NCI-H2196 treated with DMSO at 0.1 percent for 48 hours (cell line): Measurements from ENCODE around the gene TMEM121.

Experiments used
- DNase-seq: peaks from one replicate; lab custom pipeline; 2025; ENCODE audit not compliant: unreplicated experiment; lab: John Stamatoyannopoulos, UW

Gene TMEM121

DNA sequence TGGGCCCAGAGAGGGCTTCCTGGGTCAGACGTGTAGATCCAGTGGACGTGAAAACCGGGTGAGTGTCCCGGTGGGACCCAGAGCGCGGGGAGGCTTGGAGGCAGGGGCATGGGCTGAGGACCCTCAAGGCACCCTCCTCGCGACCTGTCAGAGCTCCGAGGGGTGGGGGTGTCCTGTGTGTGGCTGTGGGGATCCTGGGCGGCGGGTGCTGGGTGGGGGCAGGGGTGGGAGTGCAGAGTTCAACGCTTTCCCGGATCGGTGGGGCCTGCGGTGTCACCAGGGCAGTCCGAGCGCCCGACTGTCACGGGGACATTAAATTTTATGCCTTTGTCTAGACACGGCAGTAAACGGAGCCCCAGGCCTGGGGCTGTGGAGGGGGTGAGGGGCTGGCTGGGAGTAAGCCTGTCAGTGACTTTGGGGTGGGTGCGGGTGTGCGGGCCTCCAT lies 1.0 kb downstream of the TMEM121 start:
- no peak for DNase-seq

- peak; percentile 28 for DNase-seq
These were observed 1.6 kb downstream of the TMEM121 start for GRCh38 chr14:105527826-105528585.

GRCh38 chr14:105528586-105529318 lies 2.4 kb downstream of the TMEM121 start:
- no peak for DNase-seq

DNA sequence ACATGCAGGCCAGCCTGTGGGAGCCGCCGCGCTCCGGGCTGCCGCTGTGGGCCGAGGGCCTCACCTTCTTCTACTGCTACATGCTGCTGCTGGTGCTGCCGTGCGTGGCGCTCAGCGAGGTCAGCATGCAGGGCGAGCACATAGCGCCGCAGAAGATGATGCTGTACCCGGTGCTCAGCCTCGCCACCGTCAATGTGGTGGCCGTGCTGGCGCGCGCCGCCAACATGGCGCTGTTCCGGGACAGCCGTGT lies 2.9 kb downstream of the TMEM121 start:
- no peak for DNase-seq

GRCh38 chr14:105529569-105530284 lies 3.3 kb downstream of the TMEM121 start:
- no peak for DNase-seq

GRCh38 chr14:105530285-105531087 lies 4.1 kb downstream of the TMEM121 start:
- no peak for DNase-seq

DNA sequence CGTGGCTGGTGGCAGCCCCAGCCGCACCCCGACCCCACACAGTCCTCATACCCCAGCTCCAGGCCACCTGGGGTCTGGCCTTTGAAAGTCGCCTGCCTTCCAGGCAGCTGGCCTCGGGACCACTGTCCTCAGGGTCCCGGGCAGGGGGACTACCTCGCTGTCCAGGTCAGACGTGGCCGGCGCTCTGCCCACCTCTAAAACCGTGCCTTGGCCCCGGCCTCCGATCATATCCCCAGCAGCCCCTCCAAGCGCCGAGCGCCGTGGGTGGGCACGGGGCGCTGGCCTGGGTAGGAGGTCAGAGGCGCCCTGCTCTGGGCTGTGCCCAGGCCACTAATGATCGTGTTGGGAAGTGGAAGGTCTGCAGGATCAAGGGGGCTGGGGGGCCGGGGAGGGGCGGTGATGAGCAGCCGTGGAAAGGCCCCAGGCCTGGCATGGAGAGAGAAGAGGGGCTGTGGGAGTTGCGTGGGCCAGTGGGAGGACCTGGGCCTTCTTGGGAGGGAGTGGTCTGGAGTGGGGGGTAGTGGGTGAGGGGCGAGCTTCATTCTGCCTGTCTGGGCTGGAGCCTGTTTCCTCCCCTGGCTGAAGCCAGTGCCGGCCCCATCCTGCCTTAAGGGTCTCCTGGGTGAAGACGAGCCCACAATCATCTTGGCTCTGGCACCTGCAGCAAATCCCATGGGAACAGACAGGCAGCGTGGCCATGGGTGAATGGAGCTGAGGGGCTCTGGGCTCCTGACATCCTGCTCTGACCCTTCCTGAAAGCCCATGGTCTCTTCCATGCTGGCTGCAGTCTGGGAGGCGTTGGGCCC lies 4.9 kb downstream of the TMEM121 start:
- DNase-seq: no peak

GRCh38 chr14:105531894-105532623 lies 5.7 kb downstream of the TMEM121 start:
- no peak for DNase-seq

GRCh38 chr14:105532735-105533141 lies 6.4 kb downstream of the TMEM121 start:
- no peak for DNase-seq

GRCh38 chr14:105533391-105533790 lies 7.0 kb downstream of the TMEM121 start:
- no peak for DNase-seq

DNA sequence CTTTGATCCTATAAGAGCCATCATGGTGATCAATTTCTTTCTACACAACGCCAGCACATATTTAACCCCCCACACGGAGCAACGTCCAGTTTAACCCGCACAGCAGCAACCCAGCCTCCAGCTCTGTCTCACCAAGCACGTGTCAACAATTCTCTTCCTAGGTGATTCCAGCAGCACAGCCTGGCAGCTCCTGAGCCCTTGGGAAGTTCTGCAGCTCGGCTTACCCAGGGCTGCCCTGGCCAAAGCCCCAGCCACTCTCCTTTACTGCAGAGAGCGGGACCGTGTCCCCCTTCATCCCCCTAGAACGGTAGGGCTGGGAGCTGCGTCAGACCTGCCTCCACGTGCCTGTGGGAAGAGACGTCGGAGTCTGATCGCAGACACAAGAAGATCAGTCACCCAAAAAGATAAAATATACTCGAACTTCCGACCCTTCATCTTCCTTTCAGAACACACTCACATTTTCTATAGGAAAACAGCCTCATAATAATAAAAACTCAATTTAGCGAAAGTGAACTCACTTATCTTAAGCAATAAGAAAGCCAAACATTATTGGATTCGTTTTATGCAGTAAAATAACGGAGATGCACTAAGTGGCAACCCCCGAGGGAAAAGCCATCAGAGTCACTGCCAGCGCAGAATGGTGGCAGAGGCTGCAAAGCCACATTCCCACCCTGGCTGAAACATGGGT lies 7.6 kb downstream of the TMEM121 start:
- no peak for DNase-seq

- no peak for DNase-seq
These were observed 8.2 kb downstream of the TMEM121 start for GRCh38 chr14:105534586-105534985.

GRCh38 chr14:105536051-105536450 lies 9.7 kb downstream of the TMEM121 start:
- no peak for DNase-seq

GRCh38 chr14:105536691-105537579 lies 10.6 kb downstream of the TMEM121 start:
- DNase-seq: no peak

GRCh38 chr14:105537580-105538474 lies 11.4 kb downstream of the TMEM121 start:
- DNase-seq: no peak

- no peak for DNase-seq
These were observed 12.2 kb downstream of the TMEM121 start for GRCh38 chr14:105538481-105539049.

GRCh38 chr14:105540811-105541210 lies 14.4 kb downstream of the TMEM121 start:
- DNase-seq: no peak
